K562 (cell line): ENCODE results near the gene POLR3GL. TPM values are rescaled to one million over a fixed set of nuclear protein-coding genes. Genes with fewer than 3 reads are reported as not detected.

Experiments used
- ELK1 ChIP-seq: sonication (generic); formaldehyde crosslinking; IDR thresholded peaks from 2 replicates; pipeline ENCODE4 v1.8.1; 2022; ENCODE audit warnings: missing genetic modification reagents
- ETV6 ChIP-seq, 3 experiments: fragments of 150-350 bp in 1 of 3; sonication (generic) in 1 of 3; formaldehyde crosslinking in 1 of 3; IDR thresholded peaks; 2 replicates each; pipeline versions ENCODE4 v1.6.1 to v1.8.0; 2014 to 2022; ENCODE audit warnings: borderline replicate concordance in 2 of 3, low read depth in 2 of 3, antibody characterized with exemption in 1 of 3, low read length in 1 of 3, mild to moderate bottlenecking in 1 of 3, missing genetic modification reagents in 1 of 3
- KLF6 ChIP-seq: fragments of 250-450 bp; sonication (Bioruptor Pico); IDR thresholded peaks from 2 replicates; pipeline ENCODE4 v1.4.0; 2020; ENCODE audit warnings: mild to moderate bottlenecking, moderate library complexity, borderline replicate concordance
- L3MBTL2 ChIP-seq: fragments of 450-650 bp; IDR thresholded peaks from 2 replicates; pipeline ENCODE4 v1.6.1; 2016; ENCODE audit warnings: mild to moderate bottlenecking, moderate library complexity
- MAFF ChIP-seq: IDR thresholded peaks from 2 replicates; pipeline ENCODE4 v1.6.1; 2012; ENCODE audit warnings: low read length, improper control_type of control experiment
- MAFG ChIP-seq: fragments of 450-650 bp; conservative IDR thresholded peaks from 2 replicates; pipeline ENCODE4 v1.6.1; 2016; ENCODE audit warnings: missing genetic modification characterization, missing compliant biosample characterization
- MYNN ChIP-seq, 2 experiments: sonication (generic); formaldehyde crosslinking in 1 of 2; IDR thresholded peaks; 2 replicates each; pipeline versions ENCODE4 v1.5.0 to v1.6.1; 2016 to 2020; ENCODE audit warnings: antibody characterized with exemption in 1 of 2, missing genetic modification reagents in 1 of 2
- POLR2AphosphoS2 ChIP-seq: IDR thresholded peaks from 2 replicates; pipeline ENCODE4 v1.6.1; 2012; ENCODE audit warnings: low read length, improper control_type of control experiment
- RBBP5 ChIP-seq: fragments of 200-600 bp; sonication (generic); IDR thresholded peaks from 2 replicates; pipeline ENCODE4 v1.6.1; 2012; ENCODE audit warnings: borderline replicate concordance, mild to moderate bottlenecking, low read length, control low read depth, inconsistent platforms; ENCODE audit not compliant: insufficient read depth, poor library complexity, severe bottlenecking
- RERE ChIP-seq: sonication (generic); formaldehyde crosslinking; IDR thresholded peaks from 2 replicates; pipeline ENCODE4 v1.8.0; 2023; ENCODE audit warnings: missing genetic modification reagents, mild to moderate bottlenecking, borderline replicate concordance
- SIRT6 ChIP-seq: IDR thresholded peaks from one replicate; pipeline ENCODE4 v1.6.1; 2012; ENCODE audit warnings: low read depth, mild to moderate bottlenecking, control low read depth, inconsistent platforms, low read length, moderate library complexity
- SREBF2 ChIP-seq: sonication (generic); formaldehyde crosslinking; IDR thresholded peaks from 2 replicates; pipeline ENCODE4 v1.4.0; 2020; ENCODE audit warnings: mild to moderate bottlenecking, missing genetic modification reagents
- U2AF1 ChIP-seq: fragments of 200-400 bp; formaldehyde crosslinking; optimal IDR thresholded peaks from 2 replicates; pipeline ENCODE3; 2017; ENCODE audit warnings: mild to moderate bottlenecking, low read depth, low read length, moderate library complexity
- ZBTB26 ChIP-seq: fragments of 450-650 bp; formaldehyde crosslinking; IDR thresholded peaks from 2 replicates; pipeline ENCODE4 v1.4.0; 2022; ENCODE audit warnings: missing genetic modification characterization
- ZNF263 ChIP-seq: sonication (generic); formaldehyde crosslinking; IDR thresholded peaks from 2 replicates; pipeline ENCODE4 v1.8.0; 2022; ENCODE audit warnings: mild to moderate bottlenecking, missing genetic modification reagents, borderline replicate concordance
- ZNF384 ChIP-seq: IDR thresholded peaks from 2 replicates; pipeline ENCODE4 v1.6.1; 2012; ENCODE audit warnings: low read depth, low read length, improper control_type of control experiment
- ZNF561 ChIP-seq: fragments of 450-650 bp; formaldehyde crosslinking; conservative IDR thresholded peaks from 2 replicates; pipeline ENCODE4 v1.4.0; 2020; ENCODE audit warnings: mild to moderate bottlenecking, moderate library complexity
- ZNF655 ChIP-seq: fragments of 250-450 bp; sonication (Bioruptor Pico); IDR thresholded peaks from 2 replicates; pipeline ENCODE4 v1.5.0; 2021
- polyA plus RNA-seq, 8 experiments: library from polyadenylated mRNA; depleted of rRNA in 4 of 8; stranded (reverse) in 5 of 8; unstranded in 3 of 8; fragments of >200 nt; fragmentation: Nextera tagmentation in 2 of 8; fragmentation: Illumina TruSeq in 1 of 8; extraction: Ambion mirVana in 2 of 8; extraction: Trizol in 1 of 8; gene quantifications; 2 replicates each; pipeline versions ENCODE4 v1.2.1 to v1.2.3, GENCODE V29; 2011 to 2014; ENCODE audit warnings: inconsistent platforms in 1 of 8, missing spikeins in 1 of 8
- total RNA-seq, 7 experiments: library from RNA; depleted of rRNA in 6 of 7; stranded (reverse); fragments of >200 nt in 6 of 7; fragmentation: Illumina TruSeq in 2 of 7; extraction: Trizol in 2 of 7; gene quantifications; 2 replicates each; pipeline versions ENCODE4 v1.2.1 to v1.2.3, GENCODE V29; 2011 to 2021; ENCODE audit warnings: low replicate concordance in 1 of 7

POLR3GL gene
- total and polyA plus RNA-seq, 9 of the 15 experiments (the other 6 are each of a cell fraction or from before 2014, with no cell fraction given): 14.6 to 48.4 (median 38.2) TPM

GRCh38 chr1:145996433-145997015 lies 32.0 kb downstream of the POLR3GL start, which contains the start of gene TXNIP (continued):
- TF ChIP-seq ZNF655 (CRISPR knock-in tag) (no peak), MAFG (tag) (peak; percentile 55; the same call in 1 of the 2 replicates), MYNN (IDR thresholded peaks at IDR 0.05) (no peak), MYNN (CRISPR knock-in tag; IDR thresholded peaks at IDR 0.05) (no peak), POLR2AphosphoS2 (peak; percentile 99), RBBP5 (no peak), ETV6 (IDR thresholded peaks at IDR 0.05; ENCODE audit: borderline replicate concordance in 1 of 2, low read depth in 2 of 2, low read length in 1 of 2) (0 out of 4 replicates have a peak, but pooled peaks have one; percentile 20 to 27), ETV6 (CRISPR knock-in tag; IDR thresholded peaks at IDR 0.05; ENCODE audit: borderline replicate concordance) (no peak), ZNF263 (no peak; the same call in 1 of the 2 replicates), ZNF561 (CRISPR knock-in tag) (no peak), SIRT6 (no peak), ZNF384 (no peak), SREBF2 (CRISPR knock-in tag) (no peak), ELK1 (no peak), U2AF1 (no peak), MAFF (peak; percentile 6; the same call in 1 of the 2 replicates), L3MBTL2 (no peak; the same call in 1 of the 2 replicates), RERE (CRISPR knock-in tag) (no peak), KLF6 (CRISPR knock-in tag) (peak; percentile 24; the same call in 1 of the 2 replicates), ZBTB26 (CRISPR knock-in tag) (0 out of 2 replicates have a peak, but pooled peaks have one; percentile 70)
